Colonic mucosa (tissue), 4 donors: Measurements from ENCODE around the gene NEU2. TPM values are rescaled to one million over a fixed set of nuclear protein-coding genes. Genes with fewer than 3 reads are reported as not detected.

Source experiments
- DNase-seq: peaks from one replicate; pipeline ENCODE4 v3.0.0-alpha.2; 2020
- H3K27ac ChIP-seq: fragments of 200-600 bp; one replicate; pipeline ENCODE4 v1.8.0; 2021
- H3K27me3 ChIP-seq: fragments of 200-600 bp; one replicate; pipeline ENCODE4 v1.8.0; 2021
- H3K36me3 ChIP-seq: fragments of 200-600 bp; one replicate; pipeline ENCODE4 v1.8.0; 2021
- H3K4me1 ChIP-seq: fragments of 200-600 bp; one replicate; pipeline ENCODE4 v1.8.0; 2021; ENCODE audit warnings: mild to moderate bottlenecking
- H3K4me3 ChIP-seq: fragments of 200-600 bp; one replicate; pipeline ENCODE4 v1.8.0; 2021
- H3K9ac ChIP-seq, 2 donors: one replicate each; pipeline ENCODE4 v1.7.0; 2013; ENCODE audit warnings: control low read depth in 2 of 2, low read depth in 2 of 2, low read length in 2 of 2
- H3K9me3 ChIP-seq: fragments of 200-600 bp; one replicate; pipeline ENCODE4 v1.8.0; 2021
- CTCF ChIP-seq: fragments of 200-600 bp; IDR thresholded peaks from one replicate; pipeline ENCODE4 v1.8.0; 2022; ENCODE audit warnings: antibody characterized with exemption, mild to moderate bottlenecking
- intact Hi-C: fragments of 100-400 bp; cut with DNase I; formaldehyde crosslinking; loops from one replicate; pipeline ENCODE4 v1.14.1; 2022
- total RNA-seq, 2 donors: library from RNA; stranded (reverse); fragmentation: NEBNext Ultra II Directional in 1 of 2; extraction: Animal tissue kit (Norgen Biotek cat#: 25700) in 1 of 2; gene quantifications; one replicate each; pipeline ENCODE4 v1.2.1, GENCODE V29; 2021
- donor health status: healthy.
- donor health status: DM: no; HTN: no; CAD: no.
- donor health status: DM: no; HTN: no; CAD: no.

NEU2 gene
- total RNA-seq, 2 donors from 2014 or later: not detected

GRCh38 chr2:233039212-233039845 lies 6.9 kb downstream of the NEU2 start:
- Histone ChIP-seq H3K4me3 (no peak overlapping the region), H3K27ac (no peak overlapping the region), H3K9ac (no peak overlapping the region), H3K4me1 (no peaks in the 10 kb centered on the region), H3K9me3 (no peaks in the 10 kb centered on the region), H3K27me3 (no peaks in the 10 kb centered on the region), H3K36me3 (no peaks in the 10 kb centered on the region)
- TF ChIP-seq CTCF: no peak
- intact Hi-C loops: no loop called here
- no peak for DNase-seq

DNA sequence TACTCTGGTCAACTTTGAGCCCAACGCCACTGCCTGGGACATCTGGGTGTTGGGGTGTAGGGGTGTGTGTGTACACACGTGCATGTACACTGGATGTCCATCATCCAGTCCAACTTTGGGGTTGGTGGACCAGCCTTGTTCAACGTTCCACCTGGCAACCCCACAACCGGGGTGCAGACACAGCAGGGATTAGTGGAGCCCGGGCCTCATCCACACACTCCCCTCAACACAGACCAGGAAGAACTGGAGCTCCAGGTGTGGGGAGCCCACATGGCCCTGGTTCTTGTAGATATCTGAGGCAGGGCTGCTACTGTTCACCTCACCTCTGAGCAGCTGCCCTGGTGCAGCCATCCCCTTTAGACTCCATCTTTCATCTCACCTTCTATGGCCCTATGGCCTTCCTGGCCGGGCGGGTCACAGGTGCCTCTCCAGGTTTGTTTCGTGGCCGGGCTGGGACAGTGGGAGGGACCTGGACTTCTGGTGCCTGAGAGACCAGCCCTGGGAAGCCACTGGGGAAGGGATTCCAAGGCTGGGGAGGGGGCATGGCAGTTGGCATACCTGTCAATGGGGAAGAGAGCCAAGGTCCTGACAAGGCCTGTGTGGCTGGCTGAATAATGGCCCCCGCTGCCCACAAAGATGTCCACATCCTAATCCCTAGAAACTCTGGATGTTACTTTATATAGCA lies 7.5 kb downstream of the NEU2 start:
- no peak overlapping the region for H3K27ac ChIP-seq
- no peaks in the 10 kb centered on the region for H3K9me3 ChIP-seq
- no peaks in the 10 kb centered on the region for H3K4me1 ChIP-seq
- DNase-seq: no peak
- TF ChIP-seq CTCF: no peak
- no peak overlapping the region for H3K4me3 ChIP-seq
- no peaks in the 10 kb centered on the region for H3K27me3 ChIP-seq
- H3K36me3 ChIP-seq: no peaks in the 10 kb centered on the region
- intact Hi-C loops: no loop called here
- H3K9ac ChIP-seq: no peak overlapping the region

- no peak overlapping the region for H3K27ac ChIP-seq
- DNase-seq: no peak
- H3K4me3 ChIP-seq: no peak overlapping the region
- no peaks in the 10 kb centered on the region for H3K4me1 ChIP-seq
- intact Hi-C loops: no loop called here
- no peaks in the 10 kb centered on the region for H3K36me3 ChIP-seq
- no peaks in the 10 kb centered on the region for H3K27me3 ChIP-seq
- TF ChIP-seq CTCF: no peak
- no peak overlapping the region for H3K9ac ChIP-seq
- no peaks in the 10 kb centered on the region for H3K9me3 ChIP-seq
Measured at GRCh38 chr2:233040571-233040970, 8.1 kb downstream of the NEU2 start.

GRCh38 chr2:233041722-233042323 lies 9.4 kb downstream of the NEU2 start:
- Histone ChIP-seq H3K36me3 (no peaks in the 10 kb centered on the region), H3K4me1 (no peaks in the 10 kb centered on the region), H3K9ac (no peak overlapping the region), H3K4me3 (no peak overlapping the region), H3K9me3 (no peaks in the 10 kb centered on the region), H3K27ac (no peak overlapping the region), H3K27me3 (no peaks in the 10 kb centered on the region)
- intact Hi-C loops: no loop called here
- no peak for DNase-seq
- no peak for TF ChIP-seq CTCF

DNA sequence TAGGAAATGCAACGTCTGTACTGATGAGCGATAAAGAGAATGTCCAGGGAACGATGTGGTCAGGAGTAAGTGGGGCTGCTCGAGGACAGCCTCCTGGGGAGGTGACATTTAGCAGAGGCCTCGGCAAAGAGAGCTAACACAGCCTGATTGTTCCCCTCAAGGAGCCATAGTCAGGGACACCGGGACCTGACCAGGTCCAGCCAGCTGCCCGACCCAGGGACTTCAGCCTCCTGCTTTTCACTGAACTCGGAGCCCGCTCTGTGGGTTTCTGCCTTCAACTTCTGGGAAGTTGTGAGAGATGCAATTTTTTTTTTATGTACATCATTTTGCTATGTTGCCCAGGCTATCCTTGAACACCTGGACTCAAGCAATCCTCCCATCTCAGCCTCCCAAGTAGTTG lies 10.1 kb downstream of the NEU2 start:
- H3K27ac ChIP-seq: no peak overlapping the region
- H3K9me3 ChIP-seq: no peaks in the 10 kb centered on the region
- no peaks in the 10 kb centered on the region for H3K27me3 ChIP-seq
- no peak for DNase-seq
- TF ChIP-seq CTCF: no peak
- no peaks in the 10 kb centered on the region for H3K4me1 ChIP-seq
- intact Hi-C loops: no loop called here
- H3K36me3 ChIP-seq: no peaks in the 10 kb centered on the region
- H3K4me3 ChIP-seq: no peak overlapping the region
- H3K9ac ChIP-seq: peak overlapping the region in 1 of 2 donors; percentile 30
